HL-60 (cell line): ENCODE data around the gene KRTAP5-5.

Experiments used
- CTCF ChIP-seq: IDR thresholded peaks from one replicate; pipeline ENCODE4 v1.5.1; 2011; ENCODE audit warnings: low read length, control low read depth, inconsistent platforms; ENCODE audit not compliant: insufficient read depth
- POLR2AphosphoS5 ChIP-seq: IDR thresholded peaks from 2 replicates; pipeline ENCODE4 v1.6.1; 2012; ENCODE audit warnings: low read depth

DNA sequence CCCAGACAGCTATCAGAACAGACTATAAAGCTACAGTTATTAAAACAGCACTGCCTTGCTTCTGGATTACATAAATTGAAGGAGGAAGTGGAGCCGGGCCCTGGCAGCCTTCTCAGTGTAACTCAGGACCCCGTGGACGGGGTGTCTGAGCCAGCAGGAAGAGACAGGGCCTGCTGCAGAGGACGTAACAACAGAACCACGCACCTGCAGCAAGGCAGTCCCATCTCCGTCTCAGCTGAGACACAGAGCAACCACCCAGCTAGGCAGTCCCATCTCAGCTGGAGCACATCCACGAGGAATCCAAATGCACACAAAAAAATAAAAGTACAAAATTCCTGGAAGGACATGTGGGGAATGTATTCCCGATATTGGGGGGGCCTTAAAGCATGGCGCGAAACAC lies 50.3 kb downstream of the KRTAP5-5 start:
- no peak for TF ChIP-seq CTCF
- TF ChIP-seq POLR2AphosphoS5, result no peak
